RWPE1 (cell line): Measurements from ENCODE around the gene ALDH3A2.
"Not testable (repeated sequence)": the region's sequence is repeated elsewhere in the genome, so short reads cannot be mapped to it uniquely, and the experiment has no call there.

ENCODE experiments used
- CTCF ChIA-PET: fragments of 350-600 bp; sonication (Branson Sonifier 250); formaldehyde crosslinking; extraction: SDS; loops from one replicate; lab custom pipeline; 2021; lab: Yijun Ruan, JAX
- POLR2A ChIA-PET: fragments of 400-600 bp; formaldehyde crosslinking; extraction: SDS; loops from one replicate; lab custom pipeline; 2020; ENCODE audit warnings: antibody characterized with exemption; ENCODE audit not compliant: low non-redundant PET; lab: Yijun Ruan, JAX
- DNase-seq: peaks from one replicate; pipeline ENCODE4 v3.0.0; 2012; ENCODE audit warnings: low spot score
- H3K27ac ChIP-seq: fragments of 450-650 bp; 2 replicates; pipeline ENCODE4 v1.5.1; 2017
- TF ChIP-seq, protein P1 (sequence below): fragments of 450-650 bp; conservative IDR thresholded peaks from 2 replicates; pipeline ENCODE4 v1.5.1; 2017; ENCODE audit warnings: low read depth, mild to moderate bottlenecking

The ALDH3A2 gene

DNA sequence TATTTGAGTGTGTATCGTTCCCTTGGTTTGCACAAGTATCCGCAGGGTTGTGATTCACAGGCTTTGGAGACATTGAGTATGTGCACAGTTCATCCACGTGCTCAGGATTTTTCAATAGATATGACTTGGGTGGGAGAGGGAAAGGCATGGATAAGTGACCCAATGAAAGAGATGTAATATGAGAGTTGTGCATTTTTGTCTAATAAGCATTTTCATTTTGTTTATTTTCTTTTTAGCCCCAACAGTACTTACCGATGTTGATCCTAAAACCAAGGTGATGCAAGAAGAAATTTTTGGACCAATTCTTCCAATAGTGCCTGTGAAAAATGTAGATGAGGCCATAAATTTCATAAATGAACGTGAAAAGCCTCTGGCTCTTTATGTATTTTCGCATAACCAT lies 14.5 kb downstream of the ALDH3A2 start:
- CTCF ChIA-PET = interaction anchor here (0.5 kb wide), 1 partner anchor 104 kb away, joined by 3 read pairs; no protein-coding TSS in a partner anchor

DNA sequence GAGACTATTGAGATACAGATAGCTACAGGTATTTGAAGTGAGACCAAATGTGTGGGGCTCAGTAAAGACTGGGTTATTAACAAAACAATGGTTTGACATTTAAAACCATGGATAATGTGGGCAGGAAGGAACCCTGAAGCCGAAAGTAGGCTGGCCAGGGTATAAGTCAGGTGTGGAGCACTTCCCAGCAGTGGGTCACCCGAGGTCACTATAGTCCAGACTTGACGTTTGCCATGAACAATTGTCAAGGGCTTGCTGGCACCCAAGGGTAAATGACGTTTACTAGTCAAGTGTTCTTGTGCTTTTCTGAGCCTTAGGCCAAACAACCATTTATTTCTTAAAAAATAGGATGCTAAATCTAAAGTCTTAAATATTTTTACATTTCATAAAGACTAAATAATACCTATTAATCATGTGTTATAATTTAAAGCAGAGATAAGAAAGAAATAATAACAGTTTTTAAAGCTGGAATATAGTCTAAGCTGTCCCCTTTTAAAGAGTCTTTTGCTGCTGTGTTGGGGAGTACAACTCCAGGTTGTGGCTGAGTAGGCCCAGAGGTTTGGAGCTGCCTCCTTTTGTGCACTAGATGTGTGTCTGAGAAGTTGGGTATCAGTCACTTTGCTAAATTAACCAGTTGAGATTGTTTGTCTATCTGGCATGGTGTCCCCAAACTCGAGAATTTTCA lies 15.7 kb downstream of the ALDH3A2 start:
- CTCF ChIA-PET = no interaction called here
- peak overlapping the region; percentile 25; the same call in 1 of the 2 replicates for H3K27ac ChIP-seq
- TF ChIP-seq, protein P1, sequence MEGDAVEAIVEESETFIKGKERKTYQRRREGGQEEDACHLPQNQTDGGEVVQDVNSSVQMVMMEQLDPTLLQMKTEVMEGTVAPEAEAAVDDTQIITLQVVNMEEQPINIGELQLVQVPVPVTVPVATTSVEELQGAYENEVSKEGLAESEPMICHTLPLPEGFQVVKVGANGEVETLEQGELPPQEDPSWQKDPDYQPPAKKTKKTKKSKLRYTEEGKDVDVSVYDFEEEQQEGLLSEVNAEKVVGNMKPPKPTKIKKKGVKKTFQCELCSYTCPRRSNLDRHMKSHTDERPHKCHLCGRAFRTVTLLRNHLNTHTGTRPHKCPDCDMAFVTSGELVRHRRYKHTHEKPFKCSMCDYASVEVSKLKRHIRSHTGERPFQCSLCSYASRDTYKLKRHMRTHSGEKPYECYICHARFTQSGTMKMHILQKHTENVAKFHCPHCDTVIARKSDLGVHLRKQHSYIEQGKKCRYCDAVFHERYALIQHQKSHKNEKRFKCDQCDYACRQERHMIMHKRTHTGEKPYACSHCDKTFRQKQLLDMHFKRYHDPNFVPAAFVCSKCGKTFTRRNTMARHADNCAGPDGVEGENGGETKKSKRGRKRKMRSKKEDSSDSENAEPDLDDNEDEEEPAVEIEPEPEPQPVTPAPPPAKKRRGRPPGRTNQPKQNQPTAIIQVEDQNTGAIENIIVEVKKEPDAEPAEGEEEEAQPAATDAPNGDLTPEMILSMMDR = no peak
- DNase-seq = no peak
- POLR2A ChIA-PET = no interaction called here

More for the DNA sequence above, 14.5 kb downstream of the ALDH3A2 start:
- TF ChIP-seq, protein P1 = no peak
- POLR2A ChIA-PET = no interaction called here
- no peak for DNase-seq
- no peak overlapping the region for H3K27ac ChIP-seq

DNA sequence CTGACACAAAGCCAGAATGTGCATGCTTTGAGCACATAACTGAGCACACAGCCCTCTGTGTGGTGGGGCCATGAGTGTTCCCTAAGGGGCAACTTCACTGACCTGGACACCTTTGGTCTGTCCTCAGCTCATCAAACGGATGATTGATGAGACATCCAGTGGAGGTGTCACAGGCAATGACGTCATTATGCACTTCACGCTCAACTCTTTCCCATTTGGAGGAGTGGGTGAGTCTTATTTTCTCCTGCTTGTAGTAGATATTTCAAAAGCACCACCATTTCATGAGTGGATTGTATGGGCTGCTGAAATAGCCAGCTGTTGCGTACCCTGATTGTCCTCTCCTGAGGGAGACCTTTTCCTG lies 16.2 kb downstream of the ALDH3A2 start:
- peak overlapping the region; percentile 25; the same call in 1 of the 2 replicates for H3K27ac ChIP-seq
- POLR2A ChIA-PET = no interaction called here
- DNase-seq = no peak
- TF ChIP-seq, protein P1 = no peak
- CTCF ChIA-PET = no interaction called here

DNA sequence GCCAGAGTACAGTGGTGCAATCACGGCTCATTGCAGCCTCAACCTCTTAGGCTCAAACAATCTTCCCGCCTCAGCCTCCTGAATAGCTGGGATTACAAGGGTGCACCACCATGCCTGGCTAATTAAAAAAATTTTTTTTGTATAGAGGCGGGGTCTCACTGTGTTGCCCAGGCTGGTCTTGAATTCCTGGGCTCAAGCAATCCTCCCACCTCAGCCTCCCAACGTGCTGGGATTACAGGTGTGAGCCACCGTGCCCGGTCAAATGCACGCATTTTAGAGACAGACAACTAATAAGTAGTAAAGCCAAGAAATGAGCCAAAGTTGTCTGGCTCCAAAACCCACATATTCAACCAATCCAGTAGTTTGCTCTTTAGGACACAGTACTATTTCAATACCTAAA lies 21.1 kb downstream of the ALDH3A2 start:
- CTCF ChIA-PET = interaction anchor here (0.8 kb wide), 1 partner anchor 156 kb away, joined by 3 read pairs; no protein-coding TSS in a partner anchor
- peak overlapping the region; percentile 30 for H3K27ac ChIP-seq
- POLR2A ChIA-PET, DNase-seq: not testable (repeated sequence)

DNA sequence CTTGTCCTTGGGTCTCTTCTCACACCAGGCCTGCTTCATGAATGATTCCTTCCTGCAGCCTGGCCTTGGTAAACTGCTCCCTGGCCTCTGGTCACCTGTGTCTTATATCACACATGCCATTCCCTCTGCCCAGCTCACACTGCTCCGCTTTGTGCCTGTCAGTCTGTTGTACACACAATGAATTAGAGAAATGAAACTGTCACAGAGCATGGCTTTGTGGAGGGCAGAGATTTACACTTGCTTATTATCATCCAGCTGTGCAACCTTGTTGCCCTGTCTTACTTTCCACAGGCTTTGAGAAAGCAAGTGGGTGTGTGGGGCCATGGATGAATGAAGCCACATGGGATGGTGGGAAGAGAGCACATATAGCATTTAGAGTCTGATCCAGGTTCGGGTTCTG lies 22.4 kb downstream of the ALDH3A2 start:
- no peak for DNase-seq
- TF ChIP-seq, protein P1 = no peak
- ChIA-PET CTCF (interaction anchor here (1.4 kb wide), 2 partner anchors 48 to 83 kb away, joined by 3 to 4 read pairs; no protein-coding TSS in a partner anchor), POLR2A (no interaction called here)
- H3K27ac ChIP-seq = peak overlapping the region; percentile 51

DNA sequence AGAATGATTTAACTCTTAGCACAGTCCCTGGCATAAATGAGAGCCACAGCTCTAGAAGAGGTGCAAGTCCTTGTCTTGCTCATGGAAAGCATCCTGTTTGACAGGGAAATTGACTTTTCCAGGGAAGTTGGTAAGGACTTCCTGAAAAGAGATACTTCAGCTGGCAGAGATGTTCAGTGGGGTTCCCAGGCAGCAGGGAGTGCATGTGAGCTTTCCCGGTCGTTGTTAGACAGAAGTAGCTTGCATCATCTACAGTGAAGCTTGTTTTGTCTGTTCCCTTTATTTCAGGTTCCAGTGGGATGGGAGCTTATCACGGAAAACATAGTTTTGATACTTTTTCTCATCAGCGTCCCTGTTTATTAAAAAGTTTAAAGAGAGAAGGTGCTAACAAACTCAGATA lies 22.9 kb downstream of the ALDH3A2 start:
- TF ChIP-seq, protein P1 = no peak
- ChIA-PET POLR2A (no interaction called here), CTCF (interaction anchor here (0.6 to 1.4 kb wide), 4 partner anchors 34 to 82 kb away, joined by 3 to 11 read pairs (median 4); no protein-coding TSS in a partner anchor)
- DNase-seq = no peak
- peak overlapping the region; percentile 51 for H3K27ac ChIP-seq
